Stimulated activated naive CD8-positive, alpha-beta T cell treated with anti-CD3 and anti-CD28 coated beads, Interleukin-15, Interleukin-2, amounts not matched to agents 100 ng/mL and 50 ng/mL, for 24 hours (primary cell): ENCODE results near the gene TNFSF18.

Source experiments
- H3K27ac Mint-ChIP-seq: one replicate; pipeline ENCODE4 v1.8.0; 2021; ENCODE audit warnings: mild to moderate bottlenecking, mixed read lengths
- H3K27me3 Mint-ChIP-seq: one replicate; pipeline ENCODE4 v1.8.0; 2021; ENCODE audit warnings: mixed read lengths
- H3K36me3 Mint-ChIP-seq: one replicate; pipeline ENCODE4 v1.8.0; 2021; ENCODE audit warnings: low read depth, mixed read lengths
- H3K4me1 Mint-ChIP-seq: one replicate; pipeline ENCODE4 v1.8.0; 2021; ENCODE audit warnings: low read depth, mixed read lengths
- H3K4me3 Mint-ChIP-seq: one replicate; pipeline ENCODE4 v1.8.0; 2021; ENCODE audit warnings: mild to moderate bottlenecking, mixed read lengths
- H3K9me3 Mint-ChIP-seq: one replicate; pipeline ENCODE4 v1.8.0; 2021; ENCODE audit warnings: mixed read lengths

Gene TNFSF18

GRCh38 chr1:173014160-173014559, 36.6 kb downstream of the TNFSF18 start:
- Mint-ChIP-seq H3K4me1 (peaks cover 14% of the 10 kb centered on the region), H3K27ac (no peak overlapping the region), H3K4me3 (no peak overlapping the region), H3K9me3 (no peaks in the 10 kb centered on the region), H3K36me3 (no peaks in the 10 kb centered on the region), H3K27me3 (no peaks in the 10 kb centered on the region)

- Mint-ChIP-seq H3K4me1 (no peaks in the 10 kb centered on the region), H3K27me3 (no peaks in the 10 kb centered on the region), H3K27ac (no peak overlapping the region)
These were observed 38.6 kb downstream of the TNFSF18 start for GRCh38 chr1:173012126-173012525.

GRCh38 chr1:173009597-173009996, 41.1 kb downstream of the TNFSF18 start:
- Mint-ChIP-seq H3K9me3 (no peaks in the 10 kb centered on the region), H3K27me3 (no peaks in the 10 kb centered on the region), H3K36me3 (no peaks in the 10 kb centered on the region), H3K27ac (no peak overlapping the region), H3K4me1 (peaks cover 8% of the 10 kb centered on the region), H3K4me3 (no peak overlapping the region)

More at GRCh38 chr1:173012126-173012525, 38.6 kb downstream of the TNFSF18 start:
- Mint-ChIP-seq H3K36me3 (no peaks in the 10 kb centered on the region), H3K9me3 (no peaks in the 10 kb centered on the region), H3K4me3 (no peak overlapping the region)

GRCh38 chr1:173005196-173005864, 45.4 kb downstream of the TNFSF18 start:
- no peak overlapping the region for H3K4me3 Mint-ChIP-seq
- no peaks in the 10 kb centered on the region for H3K36me3 Mint-ChIP-seq
- H3K9me3 Mint-ChIP-seq = peaks cover 11% of the 10 kb centered on the region
- peaks cover 8% of the 10 kb centered on the region for H3K4me1 Mint-ChIP-seq
- no peaks in the 10 kb centered on the region for H3K27me3 Mint-ChIP-seq
- no peak overlapping the region for H3K27ac Mint-ChIP-seq

GRCh38 chr1:173002891-173003838, 47.6 kb downstream of the TNFSF18 start:
- Mint-ChIP-seq H3K27me3 (no peaks in the 10 kb centered on the region), H3K36me3 (no peaks in the 10 kb centered on the region), H3K4me3 (no peak overlapping the region), H3K27ac (no peak overlapping the region), H3K9me3 (peaks cover 13% of the 10 kb centered on the region), H3K4me1 (peaks cover 8% of the 10 kb centered on the region)

- Mint-ChIP-seq H3K27ac (no peak overlapping the region), H3K27me3 (no peaks in the 10 kb centered on the region)
These were observed 51.4 kb downstream of the TNFSF18 start for GRCh38 chr1:172999349-172999748.

GRCh38 chr1:172997941-172998361, 52.8 kb downstream of the TNFSF18 start:
- Mint-ChIP-seq H3K27me3 (peaks cover 3% of the 10 kb centered on the region), H3K4me1 (no peaks in the 10 kb centered on the region), H3K9me3 (peaks cover 18% of the 10 kb centered on the region), H3K36me3 (no peaks in the 10 kb centered on the region), H3K27ac (no peak overlapping the region), H3K4me3 (no peak overlapping the region)

More at GRCh38 chr1:172999349-172999748, 51.4 kb downstream of the TNFSF18 start:
- Mint-ChIP-seq H3K36me3 (no peaks in the 10 kb centered on the region), H3K4me1 (no peaks in the 10 kb centered on the region), H3K9me3 (peaks cover 19% of the 10 kb centered on the region), H3K4me3 (no peak overlapping the region)

- Mint-ChIP-seq H3K27me3 (peaks cover 3% of the 10 kb centered on the region), H3K4me1 (no peaks in the 10 kb centered on the region), H3K9me3 (peaks cover 8% of the 10 kb centered on the region), H3K27ac (no peak overlapping the region), H3K36me3 (no peaks in the 10 kb centered on the region), H3K4me3 (no peak overlapping the region)
These were observed 57.1 kb downstream of the TNFSF18 start for GRCh38 chr1:172993640-172994039.

GRCh38 chr1:172991674-172992400, 58.9 kb downstream of the TNFSF18 start:
- Mint-ChIP-seq H3K9me3 (no peaks in the 10 kb centered on the region), H3K4me1 (no peaks in the 10 kb centered on the region), H3K27me3 (peaks cover 3% of the 10 kb centered on the region), H3K4me3 (no peak overlapping the region), H3K36me3 (no peaks in the 10 kb centered on the region), H3K27ac (no peak overlapping the region)

GRCh38 chr1:172990598-172991215, 60.0 kb downstream of the TNFSF18 start:
- Mint-ChIP-seq H3K4me3 (no peak overlapping the region), H3K4me1 (no peaks in the 10 kb centered on the region), H3K27me3 (peaks cover 3% of the 10 kb centered on the region), H3K27ac (no peak overlapping the region), H3K36me3 (no peaks in the 10 kb centered on the region), H3K9me3 (no peaks in the 10 kb centered on the region)
